Hippocampal formation (tissue), 2 donors: ENCODE results near the gene SLPI.

Experiments used
- DNase-seq, 2 donors: peaks; one replicate each; lab custom pipeline; 2025; lab: John Stamatoyannopoulos, UW

SLPI gene

GRCh38 chr20:45275338-45275737 lies 21.0 kb upstream of the SLPI start:
- DNase-seq: no peak

- DNase-seq: no peak
Measured at GRCh38 chr20:45269754-45270270, 15.4 kb upstream of the SLPI start.

- no peak for DNase-seq
Measured at GRCh38 chr20:45269056-45269455, 14.7 kb upstream of the SLPI start.

- no peak for DNase-seq
Measured at GRCh38 chr20:45268531-45268930, 14.2 kb upstream of the SLPI start.

GRCh38 chr20:45266977-45267376 lies 12.6 kb upstream of the SLPI start:
- DNase-seq: no peak

GRCh38 chr20:45263556-45264266 lies 9.3 kb upstream of the SLPI start:
- DNase-seq: no peak

GRCh38 chr20:45258664-45259063 lies 4.3 kb upstream of the SLPI start:
- no peak for DNase-seq

- DNase-seq: no peak
Measured at GRCh38 chr20:45258259-45258658, 3.9 kb upstream of the SLPI start.

- DNase-seq: no peak
Measured at GRCh38 chr20:45257711-45258110, 3.3 kb upstream of the SLPI start.

GRCh38 chr20:45257161-45257560 lies 2.8 kb upstream of the SLPI start:
- DNase-seq: no peak

GRCh38 chr20:45253261-45253660 lies 1.1 kb downstream of the SLPI start:
- DNase-seq: no peak

- DNase-seq: no peak
Measured at GRCh38 chr20:45251884-45252560, 2.3 kb downstream of the SLPI start.

- DNase-seq: no peak
Measured at GRCh38 chr20:45248609-45249008, 5.8 kb downstream of the SLPI start.

GRCh38 chr20:45247865-45248264 lies 6.5 kb downstream of the SLPI start:
- no peak for DNase-seq

GRCh38 chr20:45246109-45246508 lies 8.3 kb downstream of the SLPI start:
- DNase-seq: no peak

GRCh38 chr20:45238139-45238538 lies 16.2 kb downstream of the SLPI start:
- DNase-seq: no peak

- no peak for DNase-seq
Measured at GRCh38 chr20:45235995-45236394, 18.4 kb downstream of the SLPI start.

- DNase-seq: no peak
Measured at GRCh38 chr20:45230631-45231030, 23.7 kb downstream of the SLPI start.

GRCh38 chr20:45229264-45230056 lies 24.9 kb downstream of the SLPI start:
- no peak for DNase-seq

- no peak for DNase-seq
Measured at GRCh38 chr20:45226287-45226686, 28.1 kb downstream of the SLPI start.

GRCh38 chr20:45223136-45223535 lies 31.2 kb downstream of the SLPI start:
- DNase-seq: no peak

- no peak for DNase-seq
Measured at GRCh38 chr20:45221076-45221475, 33.3 kb downstream of the SLPI start, which contains the start of gene SEMG2. Gene SEMG2, plus strand, starts transcription at chr20:45221373. Its CDS starts 17 bp downstream, at chr20:45221390.

- no peak for DNase-seq
Measured at GRCh38 chr20:45218636-45219035, 35.7 kb downstream of the SLPI start.
